Transverse colon (tissue), 4 donors: ENCODE results near the gene FAM168B. TPM values are rescaled to one million over a fixed set of nuclear protein-coding genes. Genes with fewer than 3 reads are reported as not detected.

ENCODE experiments used
- DNase-seq: peaks from one replicate; pipeline ENCODE4 v3.0.0-alpha.2; 2019
- H3K27ac ChIP-seq, 4 donors: fragments of 200-600 bp; sonication (generic); 2 replicates each; pipeline ENCODE4 v1.5.1; 2016 to 2018; ENCODE audit warnings: inconsistent platforms in 4 of 4
- H3K27me3 ChIP-seq: fragments of 200-600 bp; sonication (generic); 2 replicates; pipeline ENCODE4 v1.5.1; 2017; ENCODE audit warnings: inconsistent platforms
- H3K36me3 ChIP-seq, 4 donors: fragments of 200-600 bp; sonication (generic); 2 replicates each; pipeline ENCODE4 v1.5.1; 2017 to 2019; ENCODE audit warnings: inconsistent platforms in 4 of 4
- H3K4me1 ChIP-seq, 4 donors: fragments of 200-600 bp; sonication (generic); 2 replicates each; pipeline ENCODE4 v1.5.1; 2017 to 2020; ENCODE audit warnings: inconsistent platforms in 4 of 4
- H3K4me3 ChIP-seq, 4 donors: fragments of 200-600 bp; sonication (generic); 1 replicate in 1 of 4; 2 replicates in 3 of 4; pipeline versions ENCODE4 v1.5.1 to v1.6.1; 2017 to 2019; ENCODE audit warnings: inconsistent platforms in 4 of 4
- H3K9me3 ChIP-seq, 2 donors: fragments of 200-600 bp; sonication (generic); 2 replicates each; pipeline ENCODE4 v1.5.1; 2017 to 2019; ENCODE audit warnings: inconsistent platforms in 2 of 2
- CTCF ChIP-seq, 5 experiments: fragments of 200-600 bp in 3 of 5; fragments of 450-650 bp in 2 of 5; sonication (generic) in 3 of 5; IDR thresholded peaks; 1 replicate in 2 of 5; 2 replicates in 3 of 5; pipeline ENCODE4 v1.5.1; 2016 to 2017; ENCODE audit warnings: antibody characterized with exemption in 5 of 5, inconsistent platforms in 3 of 5, mild to moderate bottlenecking in 2 of 5, moderate library complexity in 1 of 5
- EP300 ChIP-seq: sonication (generic); formaldehyde crosslinking; IDR thresholded peaks from one replicate; pipeline ENCODE4 v1.6.1; 2017; ENCODE audit warnings: antibody characterized with exemption, low read depth
- POLR2A ChIP-seq: fragments of 450-650 bp; IDR thresholded peaks from one replicate; pipeline ENCODE4 v1.6.1; 2016; ENCODE audit warnings: antibody characterized with exemption, mild to moderate bottlenecking, moderate library complexity
- POLR2AphosphoS5 ChIP-seq, 3 donors: sonication (generic); formaldehyde crosslinking; IDR thresholded peaks; one replicate each; pipeline ENCODE4 v1.6.1; 2016; ENCODE audit warnings: antibody characterized with exemption in 3 of 3
- WGBS, 2 donors: methylation state at CpG; one replicate each; pipeline ENCODE4 v1.1.5; 2018; ENCODE audit warnings: low coverage in 1 of 2; 5-methylcytosine and 5-hydroxymethylcytosine counted together
- in situ Hi-C, 4 donors: fragments of 200-750 bp; cut with MboI; loops; one replicate each; pipeline versions ENCODE4 v1.15.0 to v1.15.1; 2017; ENCODE audit warnings: low sequenced_read_pairs in 3 of 4, low pct_ligation_motif_present in 1 of 4, low pct_unique_long_range_greater_than_20kb in 1 of 4
- intact Hi-C: fragments of 100-400 bp; cut with DNase I; formaldehyde crosslinking; loops from one replicate; pipeline ENCODE4 v1.15.1; 2023; ENCODE audit warnings: low total_unique reads
- total RNA-seq, 4 donors: library from RNA; depleted of rRNA; stranded (reverse); fragments of >200 nt; gene quantifications; one replicate each; pipeline ENCODE4 v1.1.0, GENCODE V29; 2016

Gene FAM168B
- total RNA-seq, 4 donors from 2014 or later, result 31.6 to 124 (median 110) TPM

DNA sequence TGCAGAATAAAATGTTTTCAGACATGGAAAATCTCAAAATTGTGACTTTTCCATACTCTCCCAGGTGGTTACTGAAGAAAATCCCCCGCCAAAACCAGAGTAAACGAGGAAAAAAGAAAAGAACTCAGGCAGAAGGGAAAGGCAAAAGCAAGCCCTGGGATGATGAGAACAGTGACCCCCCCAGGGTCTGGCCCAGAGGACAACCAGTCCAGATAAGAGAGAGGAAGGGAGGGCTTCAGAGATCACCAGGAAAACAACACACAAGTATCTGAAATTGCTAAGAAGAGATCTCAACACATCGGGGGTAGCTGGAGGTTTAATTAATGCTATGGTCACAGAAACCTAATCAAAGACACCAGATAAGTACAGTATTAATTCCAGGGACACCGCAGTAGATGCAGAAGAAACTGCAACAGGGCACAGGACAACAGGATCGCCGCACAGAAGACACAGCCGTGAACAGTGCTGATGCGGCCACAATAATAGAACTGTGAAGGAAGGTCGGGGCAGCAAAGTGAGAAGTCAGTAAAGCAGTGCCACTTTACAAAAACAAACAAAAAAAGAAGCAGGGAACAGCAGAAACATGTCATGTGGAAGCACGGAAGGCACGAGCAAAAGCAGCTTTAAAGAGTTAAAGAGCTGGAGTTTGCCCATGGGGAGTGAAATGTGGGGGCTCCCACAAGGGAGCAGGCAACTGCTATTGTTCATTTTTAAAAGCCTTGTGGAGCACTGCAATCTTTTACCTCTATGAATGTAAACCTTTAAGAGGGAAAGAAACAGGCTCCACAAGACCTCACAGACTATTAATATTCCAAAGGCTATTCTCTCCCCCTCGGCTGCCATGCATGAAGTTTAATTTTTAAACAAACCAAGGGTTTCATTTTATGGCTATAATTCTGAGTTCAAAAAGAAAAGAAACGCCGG, 28.4 kb downstream of the FAM168B start:
- Histone ChIP-seq H3K4me1 (peaks cover 0 to 15% (median 6%) of the 10 kb centered on the region in 4 donors), H3K36me3 (peaks cover 0 to 13% (median 3%) of the 10 kb centered on the region in 4 donors), H3K4me3 (no peak overlapping the region), H3K27me3 (no peaks in the 10 kb centered on the region), H3K27ac (no peak overlapping the region), H3K9me3 (no peaks in the 10 kb centered on the region)
- 68 to 84% methylated on average over 11 to 14 of the region's 14 CpGs for WGBS, 2 donors
- no peak for TF ChIP-seq POLR2AphosphoS5 (IDR thresholded peaks at IDR 0.05)
- intact Hi-C loops (no loop called here), in situ Hi-C loops (no loop called here)
- DNase-seq, result no peak

DNA sequence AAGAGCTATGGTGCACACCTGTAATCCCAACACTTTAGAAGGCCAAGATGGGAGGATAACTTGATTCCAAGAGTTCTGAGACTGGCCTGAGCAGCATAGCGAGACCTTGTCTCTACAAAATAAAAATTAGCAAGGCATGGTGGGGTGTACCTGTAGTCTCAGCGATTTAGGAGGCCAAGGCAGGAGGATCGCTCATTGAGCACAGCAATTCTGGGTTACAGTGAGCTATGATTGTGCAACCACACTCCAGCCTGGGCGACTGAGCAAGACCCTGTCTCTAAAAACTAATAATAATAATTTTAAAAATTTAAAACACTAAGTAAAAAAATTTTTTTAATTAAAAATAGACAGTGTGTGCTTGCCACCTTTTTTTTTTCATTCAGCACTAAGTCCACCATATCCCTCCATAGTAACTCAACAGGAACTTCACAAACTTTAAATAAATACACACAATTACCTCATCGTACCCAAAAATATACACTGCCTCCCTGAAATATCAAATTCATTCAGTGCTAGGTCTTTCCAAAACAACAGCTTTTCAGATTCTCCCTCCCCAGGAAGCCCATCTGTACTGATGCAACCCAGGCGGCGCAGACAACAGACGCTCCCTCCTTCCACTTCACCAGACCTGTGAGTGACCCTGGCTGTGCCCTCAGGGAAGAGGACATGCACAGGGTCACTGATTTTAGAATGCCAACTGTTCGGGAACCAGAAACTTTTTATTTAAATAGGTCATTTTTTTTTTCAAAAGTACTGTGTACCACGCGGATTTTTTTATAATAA, 29.6 kb downstream of the FAM168B start:
- in situ Hi-C loops (no loop called here), intact Hi-C loops (no loop called here)
- no peak for TF ChIP-seq POLR2A
- no peak for TF ChIP-seq EP300
- no peak for TF ChIP-seq CTCF (IDR thresholded peaks at IDR 0.05)
- TF ChIP-seq POLR2AphosphoS5 (IDR thresholded peaks at IDR 0.05), result no peak
- Histone ChIP-seq H3K36me3 (peaks cover 0 to 10% (median 4%) of the 10 kb centered on the region in 4 donors), H3K4me1 (peaks cover 0 to 15% (median 6%) of the 10 kb centered on the region in 4 donors), H3K4me3 (no peak overlapping the region), H3K27me3 (no peaks in the 10 kb centered on the region), H3K27ac (no peak overlapping the region), H3K9me3 (no peaks in the 10 kb centered on the region)
- no peak for DNase-seq
- 92 to 93% methylated on average over 7 to 11 of the region's 11 CpGs for WGBS, 2 donors

DNA sequence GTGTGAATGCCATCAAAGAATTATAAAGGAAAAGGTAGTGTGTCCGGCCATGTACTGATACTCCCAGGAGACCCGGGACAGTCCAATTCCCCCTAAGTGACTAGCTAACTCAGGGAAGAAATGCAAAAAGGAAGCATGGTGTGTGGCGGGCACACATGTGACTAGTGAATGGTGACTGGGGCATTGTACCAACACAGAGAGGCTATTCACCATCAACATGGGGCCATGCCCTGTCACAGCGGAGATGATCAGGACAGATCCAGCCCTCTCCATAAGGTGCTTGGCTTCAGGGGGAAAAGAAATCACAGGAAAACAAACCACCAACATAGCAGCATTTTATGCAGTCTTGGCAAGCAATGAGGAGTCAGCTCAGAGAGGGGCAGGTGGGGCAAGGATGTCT, 34.3 kb downstream of the FAM168B start:
- Histone ChIP-seq H3K27ac (no peak overlapping the region), H3K36me3 (peaks cover 0 to 25% (median 8%) of the 10 kb centered on the region in 4 donors), H3K4me1 (peaks cover 0 to 20% (median 9%) of the 10 kb centered on the region in 4 donors), H3K27me3 (no peaks in the 10 kb centered on the region), H3K9me3 (no peaks in the 10 kb centered on the region), H3K4me3 (no peak overlapping the region)
- WGBS, 2 donors, result 95 to 100% methylated on average over 3 to 4 of the region's 4 CpGs
- TF ChIP-seq POLR2AphosphoS5 (IDR thresholded peaks at IDR 0.05) (no peak), EP300 (no peak), CTCF (IDR thresholded peaks at IDR 0.05) (no peak), POLR2A (no peak)
- no peak for DNase-seq
- in situ Hi-C loops (no loop called here), intact Hi-C loops (no loop called here)

GRCh38 chr2:131058214-131058843, 34.9 kb downstream of the FAM168B start:
- Histone ChIP-seq H3K9me3 (no peaks in the 10 kb centered on the region), H3K4me3 (no peak overlapping the region), H3K27ac (no peak overlapping the region), H3K36me3 (peaks cover 0 to 31% (median 8%) of the 10 kb centered on the region in 4 donors), H3K4me1 (peaks cover 0 to 20% (median 9%) of the 10 kb centered on the region in 4 donors), H3K27me3 (no peaks in the 10 kb centered on the region)
- DNase-seq, result no peak
- in situ Hi-C loops, result no loop called here
- intact Hi-C loops, result no loop called here
- 80 to 84% methylated on average over 7 to 8 of the region's 8 CpGs for WGBS, 2 donors
- TF ChIP-seq EP300 (no peak), POLR2AphosphoS5 (IDR thresholded peaks at IDR 0.05) (no peak), CTCF (IDR thresholded peaks at IDR 0.05) (no peak), POLR2A (no peak)
